ENCODE data around the gene SH3PXD2A.
"Not testable (repeated sequence)": the region's sequence is repeated elsewhere in the genome, so short reads cannot be mapped to it uniquely, and the experiment has no call there.

Gene SH3PXD2A

GRCh38 chr10:103636492-103636891 lies 218.9 kb downstream of the SH3PXD2A start:
- no peak for DNase-seq

- no peak for DNase-seq
Observed at GRCh38 chr10:103635580-103635979, 219.8 kb downstream of the SH3PXD2A start.

GRCh38 chr10:103633846-103634245 lies 221.5 kb downstream of the SH3PXD2A start:
- DNase-seq, result no peak

- not testable (repeated sequence) for DNase-seq
Observed at GRCh38 chr10:103632871-103633270, 222.5 kb downstream of the SH3PXD2A start.

GRCh38 chr10:103632247-103632642 lies 223.1 kb downstream of the SH3PXD2A start:
- DNase-seq, result no peak

DNA sequence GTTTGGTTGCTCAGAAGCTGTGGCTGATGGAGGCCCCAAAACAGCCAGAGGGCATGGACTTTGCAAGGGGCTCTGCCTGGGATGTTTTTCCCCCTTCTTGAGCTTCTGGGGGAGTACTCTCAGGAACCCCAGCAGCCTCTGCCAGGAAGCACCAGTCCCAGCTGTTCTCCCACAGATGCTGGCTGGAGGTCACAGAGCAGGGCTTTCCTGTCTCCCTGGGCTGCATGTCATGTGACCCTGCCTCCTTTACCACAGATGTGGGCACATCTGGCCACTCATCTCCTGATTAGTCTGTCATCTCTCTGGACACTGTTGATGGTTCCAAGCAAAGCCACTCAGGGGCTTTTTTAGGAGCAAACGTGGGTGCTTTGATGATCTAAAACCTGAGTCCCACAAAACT lies 225.2 kb downstream of the SH3PXD2A start:
- no peak for DNase-seq

GRCh38 chr10:103629581-103629980 lies 225.8 kb downstream of the SH3PXD2A start:
- DNase-seq, result no peak

DNA sequence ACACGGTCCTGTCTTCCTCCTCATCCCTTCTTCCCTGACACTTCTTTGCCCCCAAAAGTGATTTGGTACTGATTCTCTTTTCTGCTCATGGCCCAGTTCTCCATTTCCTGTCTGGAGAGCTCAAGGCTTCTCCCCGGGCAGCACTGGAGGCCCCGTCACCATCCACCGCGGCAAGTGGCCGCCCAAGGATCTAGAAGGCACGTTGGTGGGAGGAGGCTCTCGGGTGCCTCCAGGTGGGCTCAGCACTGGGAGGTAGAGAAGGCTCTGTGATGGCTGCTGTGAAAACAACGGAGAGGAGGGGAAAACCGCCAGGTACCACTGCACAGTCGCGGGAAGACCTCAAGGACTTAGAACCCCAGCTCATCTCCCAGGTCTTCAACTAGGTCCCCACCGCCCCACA lies 227.5 kb downstream of the SH3PXD2A start:
- DNase-seq, result no peak

GRCh38 chr10:103627111-103627892 lies 228.1 kb downstream of the SH3PXD2A start:
- DNase-seq, result no peak

DNA sequence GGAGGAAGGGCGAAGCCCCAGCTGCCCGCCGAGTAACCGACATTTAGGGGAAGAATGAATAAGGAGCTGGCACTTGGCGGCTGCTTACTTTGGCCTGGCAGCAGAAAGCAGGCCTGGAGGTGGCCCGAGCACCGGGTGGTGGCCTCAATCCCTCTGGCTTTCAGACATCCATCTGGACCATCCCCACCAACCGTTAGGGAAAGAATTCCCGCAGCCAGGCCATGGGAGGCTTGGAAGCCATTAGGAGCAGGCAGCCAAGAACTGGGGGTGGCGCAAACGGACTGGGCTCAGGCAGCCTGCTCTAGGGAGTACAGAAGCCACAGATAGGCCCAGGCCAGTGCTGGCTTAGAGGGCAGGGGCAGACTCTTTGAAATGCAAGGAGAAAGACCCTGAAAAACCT lies 229.2 kb downstream of the SH3PXD2A start:
- no peak for DNase-seq

DNA sequence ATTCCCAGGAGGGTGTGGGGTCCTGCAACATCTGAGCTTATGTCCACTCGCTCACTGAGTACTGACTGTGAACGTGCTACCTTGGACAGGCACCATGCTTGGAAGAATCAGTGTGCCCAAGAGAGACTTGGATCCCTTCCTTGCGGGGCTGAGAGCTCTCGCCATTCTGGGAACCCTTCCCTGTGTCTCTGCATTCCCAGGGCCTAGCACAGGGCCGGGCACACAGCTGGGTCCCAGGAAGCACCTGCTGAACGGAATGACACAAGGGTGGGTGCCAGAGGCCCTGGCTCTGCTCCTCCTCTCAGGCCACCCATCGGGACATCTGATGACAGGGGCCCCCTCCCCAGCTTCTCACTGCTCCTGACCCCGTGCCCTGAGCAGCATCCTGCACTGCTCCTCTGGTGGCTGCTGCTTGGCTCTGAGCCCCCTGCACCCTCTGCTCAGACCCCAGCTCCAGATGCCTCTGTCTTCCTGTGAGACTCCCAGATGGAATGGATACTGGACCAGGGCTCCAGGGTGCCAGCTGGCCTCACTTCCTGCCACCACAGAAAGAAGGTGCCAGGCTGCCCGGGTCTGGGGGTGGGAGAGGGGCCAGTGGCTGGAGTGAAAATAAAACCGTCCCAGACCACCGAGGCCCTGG lies 232.3 kb downstream of the SH3PXD2A start:
- DNase-seq, result no peak

DNA sequence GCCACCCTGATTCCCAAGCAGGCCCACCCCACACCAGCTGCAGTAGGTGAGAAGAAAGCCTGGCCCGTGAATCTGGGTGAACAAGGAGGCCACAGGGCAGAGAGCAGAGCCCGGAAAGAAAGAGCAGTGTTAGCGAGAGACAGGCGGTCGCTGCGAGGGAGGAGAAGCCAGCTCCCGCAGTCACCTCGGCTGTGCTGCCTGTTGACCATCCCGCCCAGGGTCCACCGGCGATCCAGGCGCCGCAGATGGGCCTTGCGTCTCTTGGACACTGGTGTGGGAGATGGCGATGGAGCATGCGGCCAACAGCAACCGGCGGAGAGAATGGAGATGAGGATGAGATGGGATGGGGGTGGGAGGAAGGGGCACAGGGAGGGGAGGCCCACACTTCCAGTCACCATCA lies 233.1 kb downstream of the SH3PXD2A start:
- DNase-seq, result no peak

DNA sequence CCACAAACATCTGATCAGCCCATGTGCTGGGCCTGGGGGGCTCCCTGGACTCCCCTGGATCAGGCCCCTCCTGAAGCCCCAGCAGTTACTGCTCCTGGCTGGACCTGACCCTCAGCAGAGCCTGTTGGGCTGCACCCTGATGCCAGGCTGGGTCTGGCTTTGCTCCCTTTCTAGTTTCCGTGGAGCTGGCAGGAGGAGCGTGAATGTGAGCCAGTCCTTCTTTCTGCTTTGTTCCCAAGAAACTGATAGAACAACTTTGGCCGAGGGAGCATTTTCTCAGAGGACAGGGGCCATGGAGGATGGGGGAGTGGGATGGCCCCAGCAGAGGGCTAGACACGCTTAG lies 233.6 kb downstream of the SH3PXD2A start:
- no peak for DNase-seq

DNA sequence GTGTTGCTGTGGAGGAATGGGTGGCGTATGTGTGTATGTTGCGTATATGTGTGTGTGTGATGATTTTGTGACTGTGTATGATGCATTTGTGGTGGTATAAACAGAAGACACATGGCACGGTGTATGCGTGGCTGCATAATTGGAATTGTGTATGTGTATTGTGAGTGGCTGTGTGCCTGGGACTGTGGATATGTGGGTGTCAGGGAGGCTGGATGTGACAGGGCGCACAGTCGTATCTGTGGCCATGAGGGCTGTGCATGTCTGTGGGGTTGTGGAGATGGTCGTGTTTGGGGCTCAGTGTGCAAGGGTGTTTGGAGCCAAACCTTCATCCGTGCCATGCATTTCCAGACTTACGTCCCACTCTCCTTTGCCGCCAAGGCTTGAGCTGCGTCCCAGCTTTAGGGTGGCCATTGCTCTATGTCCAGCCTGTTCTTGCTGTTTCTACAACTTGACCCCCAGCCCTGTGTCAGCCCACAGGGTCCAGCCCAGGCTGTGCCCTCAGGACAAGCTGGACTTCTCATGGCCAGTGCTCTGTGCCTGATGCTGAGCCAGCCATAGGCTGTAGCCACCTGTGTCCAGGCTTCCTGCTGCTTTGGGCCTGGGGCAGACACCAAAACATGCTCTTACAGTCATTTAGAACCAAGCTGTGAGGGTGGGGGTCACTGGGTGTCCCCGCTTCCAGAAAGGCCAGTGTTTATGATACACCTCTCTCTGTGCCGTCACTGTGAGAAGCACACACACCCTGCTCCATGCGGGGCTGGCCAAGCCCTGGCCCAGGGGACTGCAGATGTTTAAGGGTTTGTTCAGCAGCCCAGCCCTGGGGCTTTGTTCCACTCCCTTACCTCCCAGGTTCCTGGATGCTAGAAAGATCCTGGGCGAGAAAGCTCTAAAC lies 234.2 kb downstream of the SH3PXD2A start:
- DNase-seq, result no peak

- no peak for DNase-seq
Observed at GRCh38 chr10:103620352-103620740, 235.0 kb downstream of the SH3PXD2A start.

GRCh38 chr10:103619424-103620351 lies 235.7 kb downstream of the SH3PXD2A start:
- no peak for DNase-seq

DNA sequence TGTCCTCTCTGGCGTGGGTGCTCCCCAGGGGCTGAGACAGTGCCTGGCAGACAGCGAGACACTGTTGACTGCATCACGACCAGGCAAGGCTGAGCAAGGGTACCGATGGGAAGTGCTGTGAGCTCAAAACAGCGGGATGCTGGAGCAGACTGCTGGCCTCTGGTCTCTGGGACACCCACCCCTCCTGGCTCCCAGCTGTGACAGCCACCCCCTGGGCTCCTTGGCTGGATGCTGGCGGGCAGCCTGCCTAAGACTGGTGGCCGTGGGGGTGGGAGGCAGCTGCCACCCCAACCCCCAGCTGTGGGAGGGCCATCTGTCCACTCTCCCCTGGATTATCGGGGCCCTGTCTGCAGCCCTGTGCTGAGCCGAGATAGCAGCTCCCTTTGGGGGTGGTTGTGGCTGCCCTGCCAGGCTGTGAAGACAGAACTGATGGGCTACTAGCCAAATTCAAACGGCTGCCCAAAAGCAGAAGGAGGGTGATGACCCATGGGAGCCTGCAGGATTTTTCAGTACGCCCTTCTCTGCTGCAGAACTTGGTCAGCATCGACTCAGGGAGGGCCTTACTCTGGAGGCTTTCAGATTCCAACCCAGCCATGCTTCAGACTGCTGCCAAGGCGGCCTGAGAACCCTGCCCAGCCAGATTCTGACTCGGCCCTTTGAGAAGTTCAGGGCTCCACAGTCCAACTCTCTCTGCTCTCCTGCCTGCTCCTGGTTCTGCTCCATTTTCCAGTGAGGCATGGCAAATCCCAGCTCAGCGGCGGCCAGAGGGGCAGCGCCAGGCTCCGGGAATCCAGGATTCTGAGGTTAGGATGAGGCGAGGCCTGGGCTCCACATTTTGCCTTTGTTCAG lies 236.6 kb downstream of the SH3PXD2A start:
- no peak for DNase-seq

DNA sequence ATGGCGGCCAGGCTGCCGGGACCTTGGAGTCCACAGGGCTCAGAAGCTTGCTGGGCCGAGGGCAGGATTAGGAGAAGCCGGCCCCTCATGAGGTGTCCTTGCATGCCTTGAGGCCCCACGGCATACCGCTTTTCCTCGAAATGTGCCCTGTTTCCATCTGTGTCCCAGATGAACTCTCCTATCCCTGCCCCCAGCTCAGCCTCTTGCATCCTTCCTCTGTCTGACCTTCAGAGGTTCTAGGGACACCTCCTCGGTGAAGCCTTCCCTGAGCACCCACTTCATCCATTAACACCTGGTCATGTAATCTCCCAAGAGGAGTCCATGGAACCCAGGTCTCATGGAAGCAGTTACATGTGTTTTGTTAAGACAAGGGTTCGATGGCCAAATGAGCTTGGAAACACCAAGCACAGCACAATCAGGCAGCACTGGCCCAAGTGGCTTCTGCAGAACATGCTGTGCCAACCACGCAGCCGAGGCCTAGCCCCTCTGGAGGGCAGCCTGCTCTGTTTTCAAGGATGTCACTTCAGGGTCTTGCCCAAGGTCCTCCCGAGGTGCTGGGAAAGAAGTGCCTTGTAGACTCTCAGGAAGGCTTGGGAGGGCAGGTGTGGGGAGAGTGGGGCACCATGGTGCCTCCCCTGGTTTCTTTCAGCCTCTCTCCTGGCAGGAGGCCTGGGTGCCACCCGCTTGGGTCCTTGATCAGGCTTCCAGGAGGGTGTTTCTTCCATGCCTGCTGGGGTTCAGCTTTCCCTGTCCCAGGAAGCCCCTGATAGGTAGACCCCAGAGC lies 237.6 kb downstream of the SH3PXD2A start:
- DNase-seq, result no peak

- DNase-seq, result no peak
Observed at GRCh38 chr10:103616705-103617601, 238.4 kb downstream of the SH3PXD2A start.
